Ramos (cell line): ENCODE measurements around the gene OCIAD2.
"Not testable (repeated sequence)": the region's sequence is repeated elsewhere in the genome, so short reads cannot be mapped to it uniquely, and the experiment has no call there.

Experiments used
- in situ Hi-C: fragments of 300-500 bp; cut with MboI; formaldehyde crosslinking; loops from one replicate; pipeline ENCODE4 v1.14.3; 2022; ENCODE audit warnings: low sequenced_read_pairs; ENCODE audit not compliant: unreplicated experiment

OCIAD2 gene, protein sequence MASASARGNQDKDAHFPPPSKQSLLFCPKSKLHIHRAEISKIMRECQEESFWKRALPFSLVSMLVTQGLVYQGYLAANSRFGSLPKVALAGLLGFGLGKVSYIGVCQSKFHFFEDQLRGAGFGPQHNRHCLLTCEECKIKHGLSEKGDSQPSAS

DNA sequence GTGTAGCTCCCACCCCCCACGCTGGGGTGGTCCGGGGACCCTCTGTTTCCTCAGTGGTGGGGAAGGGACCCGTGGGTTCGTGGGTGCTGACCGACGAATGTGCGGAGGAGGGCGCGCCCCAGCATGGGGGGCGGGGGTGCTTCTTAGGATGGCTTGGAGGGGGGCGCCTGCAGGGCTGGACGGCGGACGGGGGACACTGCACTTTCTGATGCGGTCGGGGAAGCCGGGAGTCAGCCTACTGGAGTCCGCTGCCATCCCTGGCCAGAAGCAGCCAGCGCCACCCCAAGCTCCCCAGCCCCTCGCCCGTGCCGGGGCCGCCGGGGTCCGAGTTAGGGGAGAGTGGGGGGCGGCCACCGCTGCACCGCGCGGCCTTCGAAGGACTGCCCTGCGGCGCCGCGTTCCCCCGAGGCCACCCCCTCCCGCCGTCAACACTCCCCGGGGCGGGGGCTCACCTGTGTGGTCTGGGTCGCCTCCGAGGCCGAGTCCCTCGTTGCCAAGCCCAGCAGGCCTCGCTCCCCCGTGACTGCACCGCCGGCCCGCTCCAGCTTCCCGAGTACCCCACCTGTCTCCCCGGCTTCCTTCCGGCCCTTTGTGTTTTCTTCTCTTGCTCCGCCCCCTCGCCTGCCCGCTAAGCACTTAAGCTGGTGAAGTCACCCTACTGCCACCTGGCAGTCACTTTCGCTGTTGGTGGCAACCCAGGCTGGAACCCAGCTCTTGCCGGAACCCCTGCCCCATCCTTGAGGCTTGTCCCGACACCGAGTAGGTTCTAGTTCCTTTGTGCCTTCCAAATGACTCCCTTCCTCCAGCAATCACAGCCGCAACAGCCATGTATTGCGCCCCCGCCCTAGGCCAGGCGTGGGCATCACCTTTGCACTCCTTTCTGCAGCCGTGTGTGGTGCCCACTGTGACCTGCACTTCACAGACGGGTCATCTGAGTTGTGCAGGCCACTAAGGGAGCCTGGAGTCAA is at the start of gene OCIAD2:
TSS of gene OCIAD2 (minus strand) at position 569 of the 968 bp plus-strand sequence. CDS start 2,225 bp downstream, outside the sequence.
- in situ Hi-C loops: no loop called here

DNA sequence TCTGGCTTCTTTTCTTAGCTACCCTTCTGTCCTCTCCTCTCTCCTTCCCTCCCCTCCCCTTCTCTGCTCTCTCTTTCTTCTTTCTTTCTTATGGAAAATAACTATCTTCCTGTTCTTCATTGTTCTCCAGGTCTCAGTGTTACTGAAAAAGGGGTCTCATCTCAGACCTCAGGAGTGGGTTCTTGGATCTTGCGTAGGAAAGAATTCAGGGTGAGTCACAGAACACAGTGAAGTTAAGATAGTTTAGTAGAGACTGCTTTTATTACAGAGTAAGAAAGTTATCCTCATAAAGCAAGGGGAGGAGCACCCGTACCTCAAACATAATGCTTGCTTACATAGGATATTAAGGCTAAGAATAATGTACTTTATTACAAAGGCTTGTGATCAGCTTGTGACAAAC is 47.7 kb upstream of the OCIAD2 start:
- in situ Hi-C loops: loop anchor here (25.0 kb wide), 1 partner anchor 842 kb away; no protein-coding TSS in a partner anchor

DNA sequence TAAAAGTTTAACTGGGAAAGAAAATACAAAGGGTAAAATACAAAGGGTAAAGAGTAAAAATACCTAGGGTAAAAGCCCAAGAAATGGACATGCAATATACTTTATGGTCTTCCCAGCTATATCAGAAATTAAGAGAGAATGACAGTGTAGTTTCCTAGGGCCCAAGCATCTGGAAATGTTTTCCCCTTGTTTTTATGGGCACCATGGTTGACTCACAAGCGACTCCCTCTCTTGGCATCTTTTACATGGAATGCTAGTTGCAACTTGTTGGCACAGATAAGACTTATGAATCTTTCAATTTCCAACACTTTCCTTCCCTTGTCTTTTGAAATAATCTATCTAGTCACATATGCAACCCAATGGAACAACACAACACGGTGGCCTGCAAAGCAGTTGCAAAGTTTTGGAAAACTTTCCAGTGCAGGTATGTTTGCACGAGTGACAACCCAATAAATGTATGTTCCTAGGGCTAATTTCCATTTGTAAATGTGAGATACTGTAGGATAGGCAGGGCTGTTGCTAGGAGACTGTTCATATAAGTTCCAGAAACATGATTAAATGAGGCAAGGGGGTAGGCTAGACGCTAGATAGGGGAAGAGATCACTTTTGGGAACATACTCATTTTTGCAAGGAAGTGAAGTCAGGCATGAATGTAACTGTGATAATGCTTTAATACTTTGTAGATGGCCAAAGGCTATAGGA is 43.1 kb upstream of the OCIAD2 start:
- in situ Hi-C loops: loop anchor here (25.0 kb wide), 1 partner anchor 837 kb away; no protein-coding TSS in a partner anchor

DNA sequence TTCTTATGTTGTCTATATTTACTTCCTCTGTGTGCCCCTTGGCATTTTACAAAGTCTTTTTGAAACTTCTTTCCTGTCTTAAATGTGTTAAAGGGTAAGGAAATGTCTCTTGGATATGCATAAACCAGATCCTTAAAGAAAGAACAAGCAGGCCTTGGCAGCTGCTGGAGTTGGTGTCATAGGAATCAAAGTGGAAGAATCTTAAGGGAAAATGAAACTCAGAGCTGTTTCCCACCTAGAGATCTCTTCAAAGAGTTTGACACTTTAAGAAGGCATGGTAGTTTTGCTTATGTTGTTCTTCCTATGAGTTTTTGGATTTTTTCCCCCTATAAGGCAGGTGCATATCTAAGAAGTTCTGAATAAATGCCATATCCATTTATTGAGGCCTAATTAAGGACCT is 42.5 kb upstream of the OCIAD2 start:
- in situ Hi-C loops: no loop called here

DNA sequence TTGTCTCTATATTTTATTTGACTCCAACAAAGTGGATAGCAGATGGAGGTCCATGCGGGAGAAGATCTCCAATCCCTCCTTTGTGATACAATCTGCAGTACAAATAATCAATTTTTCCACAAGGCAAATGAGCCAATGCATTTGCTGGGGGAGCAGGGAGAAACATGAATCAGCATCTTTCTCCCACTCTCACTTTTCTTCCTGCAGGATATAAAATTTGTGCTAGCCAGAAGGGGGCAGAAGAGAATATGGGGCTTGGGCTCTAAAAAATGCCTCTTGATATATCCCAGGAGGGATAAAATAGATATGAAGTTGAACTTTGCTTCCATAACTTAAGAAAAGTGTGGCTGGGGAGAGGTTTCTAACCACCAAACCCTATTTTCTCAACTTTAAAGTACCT is 41.2 kb upstream of the OCIAD2 start:
- in situ Hi-C loops: no loop called here

GRCh38 chr4:48945981-48946380 is 39.4 kb upstream of the OCIAD2 start:
- in situ Hi-C loops: no loop called here

- in situ Hi-C loops: no loop called here
Measured at GRCh38 chr4:48944756-48945241, 38.2 kb upstream of the OCIAD2 start.

DNA sequence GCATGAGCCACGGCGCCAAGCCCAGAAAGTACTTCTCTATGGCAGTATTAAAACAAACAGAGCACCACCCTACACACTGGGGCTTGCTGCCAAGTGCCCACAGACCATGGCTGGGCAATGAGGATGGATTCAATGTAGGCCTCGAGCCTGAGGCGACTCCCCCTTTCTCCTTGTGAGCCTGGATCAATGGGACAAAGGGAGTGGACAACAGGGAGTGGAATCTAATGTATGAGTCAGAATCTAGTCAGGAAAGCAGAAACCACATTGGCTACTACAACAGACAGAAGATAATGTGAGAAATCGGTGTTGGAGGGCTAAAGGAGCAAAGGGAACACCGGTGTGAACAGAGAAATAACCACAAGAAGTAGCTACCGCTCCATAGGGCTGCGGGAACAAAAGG is 37.7 kb upstream of the OCIAD2 start:
- in situ Hi-C loops: no loop called here

GRCh38 chr4:48943387-48943786 is 36.8 kb upstream of the OCIAD2 start:
- in situ Hi-C loops: no loop called here

DNA sequence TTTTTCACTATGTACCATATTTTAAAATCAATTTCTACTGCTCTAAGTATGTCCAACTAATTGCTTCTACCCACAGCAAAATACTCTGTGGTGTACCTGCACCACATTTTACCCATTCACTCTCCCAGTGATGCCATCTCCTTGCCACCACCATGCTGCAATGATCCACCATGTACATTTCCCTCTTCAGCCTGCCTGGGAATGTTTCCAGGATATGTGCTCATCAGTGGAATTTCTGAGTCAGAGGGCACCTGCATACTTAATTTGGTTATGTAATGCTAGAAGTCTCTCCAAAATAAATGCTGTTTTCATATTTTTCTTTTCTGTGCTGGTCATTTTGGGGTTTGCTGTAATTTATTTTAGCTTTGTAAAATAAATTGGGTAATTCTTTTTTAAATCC is 33.2 kb upstream of the OCIAD2 start:
- in situ Hi-C loops: no loop called here

DNA sequence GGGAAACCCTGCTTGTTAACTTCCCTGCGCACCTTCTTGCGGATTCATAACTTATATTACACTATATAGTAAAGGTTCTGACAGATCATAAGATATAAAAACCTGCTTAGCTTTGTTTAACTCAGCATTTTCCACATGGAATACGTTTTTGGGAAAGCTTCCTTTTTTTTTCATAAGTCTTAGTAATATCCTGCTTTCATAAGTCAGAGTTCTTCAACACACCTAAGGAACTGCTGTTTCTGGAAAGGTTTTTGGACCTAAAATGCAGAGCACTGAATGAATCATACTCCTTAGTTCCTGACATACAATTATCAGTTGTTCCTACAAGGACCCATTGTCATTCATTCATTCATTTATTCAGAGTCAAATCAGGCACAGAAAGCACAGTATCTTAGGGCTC is 32.3 kb upstream of the OCIAD2 start:
- in situ Hi-C loops: no loop called here

GRCh38 chr4:48937033-48937432 is 30.5 kb upstream of the OCIAD2 start:
- in situ Hi-C loops: no loop called here

- in situ Hi-C loops: no loop called here
Measured at GRCh38 chr4:48931459-48931858, 24.9 kb upstream of the OCIAD2 start.

GRCh38 chr4:48930654-48931053 is 24.1 kb upstream of the OCIAD2 start:
- in situ Hi-C loops: no loop called here

GRCh38 chr4:48924416-48924815 is 17.8 kb upstream of the OCIAD2 start:
- in situ Hi-C loops: no loop called here

- in situ Hi-C loops: not testable (repeated sequence)
Measured at GRCh38 chr4:48923065-48923464, 16.5 kb upstream of the OCIAD2 start.

DNA sequence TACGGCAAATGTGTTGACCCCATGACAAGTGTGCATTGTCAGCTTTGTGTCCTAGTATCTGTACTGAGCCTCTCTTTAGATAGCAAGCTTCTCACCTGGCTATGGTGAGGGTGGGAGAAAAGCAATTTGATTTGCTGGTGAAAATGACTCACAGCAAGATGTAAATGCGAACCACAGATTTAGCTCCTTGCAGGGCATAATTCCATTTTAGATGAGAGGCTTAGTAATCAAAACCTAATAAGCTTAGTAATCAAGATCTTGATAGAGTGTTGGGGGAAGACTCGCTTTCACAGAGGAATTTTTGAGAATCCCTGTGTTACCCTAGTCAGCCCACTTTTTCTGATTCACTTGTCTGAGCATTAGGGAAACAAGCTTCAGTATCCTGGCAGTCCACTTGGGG is 7.7 kb upstream of the OCIAD2 start:
- in situ Hi-C loops: no loop called here

GRCh38 chr4:48913346-48913745 is 6.8 kb upstream of the OCIAD2 start:
- in situ Hi-C loops: no loop called here

- in situ Hi-C loops: no loop called here
Measured at GRCh38 chr4:48912349-48912748, 5.8 kb upstream of the OCIAD2 start.

- in situ Hi-C loops: no loop called here
Measured at GRCh38 chr4:48910511-48910910, 3.9 kb upstream of the OCIAD2 start.

DNA sequence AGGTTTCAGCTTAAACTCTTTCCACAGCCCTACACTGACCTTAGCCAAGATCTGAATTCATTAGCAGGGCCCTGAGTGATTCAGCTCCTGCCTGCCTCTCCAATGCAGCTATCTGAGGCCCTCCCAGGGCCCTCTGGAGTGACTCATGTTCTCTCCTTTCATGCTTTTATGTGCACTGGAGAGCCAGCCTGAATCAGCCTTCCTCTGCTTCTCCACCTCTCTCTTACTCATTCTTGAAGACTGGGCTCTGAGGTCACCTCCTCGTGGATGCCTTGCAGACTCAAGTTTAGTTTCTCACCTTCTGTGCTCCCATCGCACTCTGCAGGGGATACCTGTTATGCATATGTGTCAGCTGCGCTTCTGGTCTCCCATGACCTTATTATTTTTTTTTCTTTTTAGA is 3.1 kb upstream of the OCIAD2 start:
- in situ Hi-C loops: no loop called here
